LoVo (cell line): ENCODE data around the gene CDK10.
"Not testable (repeated sequence)": the region's sequence is repeated elsewhere in the genome, so short reads cannot be mapped to it uniquely, and the experiment has no call there.

Experiments used
- DNase-seq: peaks from one replicate; pipeline ENCODE4 v3.0.0-alpha.2; 2016; ENCODE audit warnings: low spot score

Gene CDK10

DNA sequence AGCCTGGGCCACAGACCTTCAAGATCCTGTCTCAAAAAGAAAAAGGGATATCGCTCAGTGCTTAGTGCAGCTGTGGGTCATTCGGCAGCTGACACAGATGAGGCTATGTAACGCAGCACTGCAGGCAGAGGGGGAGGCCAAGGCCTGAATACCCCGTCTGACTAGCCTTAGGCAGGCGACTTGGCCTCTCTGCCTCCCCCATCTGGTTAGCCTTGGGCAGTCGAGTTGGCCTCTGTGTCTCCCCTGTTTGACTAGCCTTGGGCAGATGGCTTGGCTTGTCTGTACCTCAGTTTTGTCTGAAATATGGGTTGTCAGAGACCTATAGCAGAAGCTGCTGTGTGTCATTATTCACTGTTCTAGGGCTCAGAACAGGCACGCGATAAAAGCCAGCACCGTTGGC is 18.9 kb upstream of the CDK10 start:
- DNase-seq, result no peak

DNA sequence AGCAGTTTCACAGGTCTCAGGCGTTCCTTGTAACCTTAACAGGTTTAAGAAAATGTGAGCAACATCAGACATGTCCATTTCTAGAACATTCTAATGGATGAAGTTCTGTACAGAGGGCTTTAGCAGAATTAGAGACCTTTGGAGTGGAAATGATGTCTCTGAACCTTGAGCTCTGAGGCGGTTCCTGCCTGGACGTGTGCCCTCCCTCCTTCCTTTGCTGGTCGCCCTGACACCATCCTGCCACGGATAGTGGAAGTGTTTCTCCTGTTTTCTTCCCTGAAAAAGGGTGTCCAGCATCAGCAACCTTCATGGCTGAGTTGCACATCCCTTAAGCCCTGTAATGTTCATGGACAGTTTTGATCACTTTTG is 17.7 kb upstream of the CDK10 start:
- DNase-seq, result no peak

DNA sequence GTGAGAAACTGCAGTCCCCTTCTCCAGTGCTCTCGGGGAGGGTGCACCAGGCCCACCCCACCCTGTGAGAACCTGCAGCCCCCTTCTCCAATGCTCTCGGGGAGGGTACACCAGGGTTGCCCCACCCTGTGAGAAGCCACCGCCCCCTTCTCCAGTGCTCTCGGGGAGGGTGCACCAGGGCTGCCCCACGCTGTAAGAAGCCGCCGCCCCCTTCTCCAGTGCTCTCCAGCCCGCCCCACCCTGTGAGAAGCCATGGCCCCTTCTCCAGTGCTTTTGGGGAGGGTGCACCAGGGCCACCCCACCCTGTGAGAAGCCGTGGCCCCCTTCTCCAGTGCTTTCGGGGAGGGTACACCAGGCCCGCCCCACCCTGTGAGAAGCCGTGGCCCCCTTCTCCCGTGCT is 16.7 kb upstream of the CDK10 start:
- no peak for DNase-seq

DNA sequence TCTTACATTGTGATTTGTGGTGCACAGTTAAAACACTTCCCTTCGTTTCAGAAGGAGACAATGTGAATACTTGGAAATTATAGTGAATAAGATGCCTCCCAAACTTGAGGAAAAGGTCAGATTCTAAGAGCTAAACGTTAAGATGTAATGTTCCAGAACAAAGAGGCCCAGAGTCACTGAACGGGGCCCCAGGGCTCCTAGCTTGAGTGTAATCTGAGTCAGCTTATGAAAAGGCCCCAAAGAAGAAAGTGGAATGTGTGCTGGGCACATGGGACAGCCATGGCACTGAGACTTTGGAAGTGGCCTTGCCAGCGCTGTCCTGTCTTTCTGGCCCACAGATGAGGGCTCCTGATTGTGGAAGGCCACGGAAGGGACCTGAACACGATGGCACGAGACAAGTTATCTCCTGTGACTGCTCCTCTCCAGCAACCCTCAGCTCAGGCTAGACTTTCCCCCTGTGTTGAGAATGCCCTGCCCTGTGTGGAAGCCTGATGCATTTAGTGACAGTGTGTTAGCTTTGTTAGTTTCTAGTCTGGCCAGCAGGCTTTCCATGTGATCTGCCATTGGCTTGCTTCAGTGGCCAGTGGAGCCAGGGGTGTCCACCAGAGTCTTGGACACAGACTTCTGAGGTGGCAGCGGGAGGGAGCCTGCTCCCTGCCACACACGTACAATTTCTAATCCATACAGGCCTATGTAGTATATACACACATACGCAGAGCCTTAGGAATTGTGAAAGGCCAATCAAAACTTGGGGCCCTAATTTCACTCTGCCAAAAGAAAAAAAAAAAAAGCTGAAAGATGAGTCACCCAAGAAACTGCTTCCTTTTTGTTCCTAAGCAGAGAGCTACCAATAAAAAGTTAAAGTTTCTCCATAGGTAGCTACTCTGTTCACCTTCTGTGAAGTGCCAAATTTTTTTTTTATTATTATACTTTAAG is 15.7 kb upstream of the CDK10 start:
- no peak for DNase-seq

DNA sequence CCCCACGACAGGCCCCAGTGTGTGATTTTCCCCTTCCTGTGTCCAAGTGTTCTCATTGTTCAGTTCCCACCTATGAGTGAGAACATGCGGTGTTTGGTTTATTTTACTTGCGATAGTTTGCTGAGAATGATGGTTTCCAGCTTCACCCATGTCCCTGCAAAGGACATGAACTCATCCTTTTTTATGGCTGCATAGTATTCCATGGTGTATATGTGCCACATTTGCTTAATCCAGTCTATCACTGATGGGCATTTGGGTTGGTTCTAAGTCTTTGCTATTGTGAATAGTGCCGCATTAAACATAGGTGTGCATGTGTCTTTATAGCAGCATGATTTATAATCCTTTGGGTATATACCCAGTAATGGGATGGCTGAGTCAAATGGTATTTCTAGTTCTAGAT is 14.9 kb upstream of the CDK10 start:
- not testable (repeated sequence) for DNase-seq

DNA sequence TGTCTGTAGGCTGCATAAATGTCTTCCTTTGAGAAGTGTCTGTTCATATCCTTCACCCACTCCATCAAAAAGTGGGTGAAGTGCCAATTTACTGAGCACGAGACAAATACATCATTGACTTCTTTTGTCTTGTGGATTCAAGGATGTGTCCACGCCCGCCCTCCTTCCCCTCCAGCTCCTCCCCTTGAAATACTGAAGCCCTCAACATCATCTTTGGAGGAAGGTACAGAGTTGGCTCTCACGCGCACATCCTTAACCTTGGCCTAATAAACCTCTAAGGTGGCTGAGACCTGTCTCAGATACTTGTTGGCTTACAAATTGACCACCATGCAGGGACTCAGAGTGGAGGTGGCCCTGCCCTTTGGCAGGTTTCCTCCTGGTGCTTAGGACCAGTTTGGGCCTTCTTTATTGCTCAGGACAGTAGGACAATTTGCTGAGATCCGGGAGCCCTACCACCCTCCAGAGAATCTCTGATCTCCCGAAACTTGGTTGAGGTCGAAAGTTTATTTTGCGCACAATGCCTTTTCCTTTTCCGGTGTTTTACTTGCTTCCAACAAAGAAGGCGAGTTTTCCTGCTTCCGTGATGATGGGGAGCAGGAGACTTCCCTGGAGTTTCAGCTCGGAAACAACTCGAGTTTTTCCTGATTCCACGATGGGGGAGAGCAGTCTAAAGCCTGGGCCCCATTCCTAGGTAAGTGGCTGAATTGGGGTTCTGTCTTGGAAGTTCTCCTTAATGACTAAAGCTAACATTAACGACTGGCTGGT is 14.1 kb upstream of the CDK10 start:
- DNase-seq, result no peak

DNA sequence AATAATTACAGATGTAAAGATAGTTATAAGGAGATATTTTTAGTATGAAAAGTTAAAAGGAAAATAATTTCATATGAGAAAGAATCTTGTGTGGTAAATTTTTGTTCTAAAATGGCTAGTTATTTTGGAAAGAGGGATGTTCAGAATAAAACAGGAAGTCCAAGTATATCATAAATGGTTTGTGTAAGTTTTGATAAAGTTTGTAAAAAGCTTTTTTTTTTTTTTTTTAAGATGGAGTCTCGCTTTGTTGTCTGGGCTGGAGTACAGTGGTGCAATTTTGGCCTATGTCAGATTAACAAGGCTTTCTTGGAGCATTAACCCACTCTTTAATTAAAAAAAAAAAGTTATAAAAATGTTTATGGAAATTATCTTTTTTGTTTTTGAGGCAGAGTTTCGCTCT is 8.2 kb upstream of the CDK10 start:
- no peak for DNase-seq

DNA sequence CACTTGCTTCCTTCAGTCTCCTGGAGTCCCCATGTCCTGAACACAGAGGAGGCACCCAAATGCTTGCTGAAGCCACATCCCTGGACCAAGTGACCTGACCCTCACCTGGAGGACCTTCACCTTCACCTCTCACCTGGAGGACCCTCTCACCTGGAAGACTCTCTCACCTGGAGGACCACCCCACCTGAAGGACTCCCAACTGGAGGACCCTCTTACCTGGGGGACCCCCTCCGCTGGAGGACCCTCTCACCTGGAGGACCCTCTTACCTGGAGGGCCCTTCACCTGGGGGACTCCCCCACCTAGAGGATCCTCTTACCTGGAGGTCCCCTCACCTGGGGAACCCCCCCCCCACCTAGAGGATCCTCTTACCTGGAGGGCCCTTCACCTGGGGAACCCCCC is 573 bp upstream of the CDK10 start:
- DNase-seq, result no peak

DNA sequence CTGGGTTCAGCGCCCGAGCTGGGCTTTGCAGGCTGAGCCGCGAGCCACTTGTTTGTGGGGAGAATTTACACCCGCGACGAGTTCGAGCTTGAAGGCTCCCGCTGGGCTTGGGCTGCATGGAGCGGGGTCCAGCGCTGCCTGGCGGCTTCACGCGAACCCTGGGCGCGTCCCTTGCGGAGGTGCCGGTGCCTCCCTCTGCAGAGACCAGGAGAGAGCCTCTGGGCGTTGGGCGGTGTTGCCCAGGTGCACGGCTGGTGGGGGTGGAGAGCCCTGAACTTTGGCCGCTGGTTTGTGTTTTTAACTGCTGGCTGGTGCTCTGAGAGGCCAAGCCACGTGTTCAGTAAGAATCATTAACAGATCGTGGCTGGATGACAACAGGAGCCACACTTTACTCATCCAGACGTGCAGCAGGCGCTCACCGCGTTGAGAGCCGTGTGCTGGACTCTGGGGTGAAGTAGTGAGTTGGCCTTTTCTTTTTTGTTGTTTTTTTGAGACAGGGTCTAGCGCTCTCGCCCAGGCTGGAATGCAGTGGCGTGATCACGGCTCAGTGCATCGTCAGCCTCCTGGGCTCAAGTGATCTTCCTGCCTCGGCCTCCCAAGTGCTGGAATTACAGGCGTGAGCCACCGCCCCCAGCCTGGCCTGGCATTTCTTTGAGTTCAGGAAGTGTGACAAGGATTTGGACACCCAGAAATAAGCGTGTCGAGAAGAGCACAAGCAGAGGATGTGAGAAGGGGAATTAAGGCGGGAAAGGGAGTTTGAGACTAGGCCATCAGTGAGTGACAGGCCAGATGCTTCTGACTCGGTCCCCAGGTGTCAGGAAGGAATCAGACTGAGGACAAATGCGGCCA is 827 bp downstream of the CDK10 start:
- DNase-seq, result peak; percentile 78

DNA sequence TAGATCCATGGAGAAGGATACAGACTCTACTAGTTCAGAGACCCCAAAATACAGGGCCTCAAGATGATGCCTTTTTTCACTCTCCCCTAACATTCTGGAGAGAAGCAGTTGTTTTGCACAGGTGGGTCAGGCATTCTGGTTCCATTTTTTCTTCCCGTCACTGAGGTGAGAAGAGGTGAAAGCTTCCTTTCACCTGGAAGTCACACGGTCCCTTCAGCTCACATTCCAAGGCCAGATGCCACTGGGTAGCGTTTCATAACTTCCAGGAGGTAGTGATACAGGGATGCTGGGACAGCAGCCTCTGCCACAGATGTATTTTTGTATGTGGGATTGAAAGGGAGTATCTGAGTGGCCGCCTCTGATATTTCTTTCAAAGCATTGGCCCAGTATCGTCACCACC is 1.9 kb downstream of the CDK10 start:
- DNase-seq, result no peak

DNA sequence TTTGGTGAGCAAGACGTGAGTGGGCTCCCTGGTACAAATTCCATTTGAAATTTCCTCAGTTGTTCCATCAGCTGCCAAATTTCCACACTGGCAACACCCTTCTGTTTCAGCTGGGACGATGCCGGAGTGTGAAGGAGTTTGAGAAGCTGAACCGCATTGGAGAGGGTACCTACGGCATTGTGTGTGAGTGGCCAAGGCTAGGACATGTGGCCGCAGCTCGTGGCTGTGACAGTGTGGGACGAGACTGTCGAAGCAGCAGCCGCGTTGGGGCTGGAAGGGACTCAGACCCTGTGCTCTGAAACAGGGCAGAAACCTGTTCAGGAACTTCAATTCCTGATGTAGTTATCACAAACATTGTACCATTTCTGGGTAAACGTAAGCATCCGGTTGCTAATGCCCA is 2.7 kb downstream of the CDK10 start:
- no peak for DNase-seq

DNA sequence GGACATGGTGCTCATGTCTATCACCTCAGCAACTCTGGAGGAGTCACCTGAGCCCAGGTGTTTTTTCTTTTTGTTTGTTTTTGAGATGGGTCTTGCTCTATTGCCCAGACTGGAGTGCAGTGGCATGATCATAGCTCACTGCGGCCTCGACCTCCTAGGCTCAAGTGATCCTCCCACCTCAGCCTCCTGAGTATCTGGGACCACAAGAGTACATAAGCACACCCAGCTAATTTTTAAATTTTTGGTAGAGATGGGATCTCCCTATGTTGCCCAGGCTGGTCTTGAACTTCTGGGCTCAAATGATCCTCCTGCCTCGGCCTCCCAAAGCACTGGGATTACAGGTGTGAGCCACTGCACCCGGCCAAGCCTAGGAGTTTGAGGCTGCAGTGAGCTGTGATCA is 3.1 kb downstream of the CDK10 start:
- DNase-seq, result not testable (repeated sequence)

DNA sequence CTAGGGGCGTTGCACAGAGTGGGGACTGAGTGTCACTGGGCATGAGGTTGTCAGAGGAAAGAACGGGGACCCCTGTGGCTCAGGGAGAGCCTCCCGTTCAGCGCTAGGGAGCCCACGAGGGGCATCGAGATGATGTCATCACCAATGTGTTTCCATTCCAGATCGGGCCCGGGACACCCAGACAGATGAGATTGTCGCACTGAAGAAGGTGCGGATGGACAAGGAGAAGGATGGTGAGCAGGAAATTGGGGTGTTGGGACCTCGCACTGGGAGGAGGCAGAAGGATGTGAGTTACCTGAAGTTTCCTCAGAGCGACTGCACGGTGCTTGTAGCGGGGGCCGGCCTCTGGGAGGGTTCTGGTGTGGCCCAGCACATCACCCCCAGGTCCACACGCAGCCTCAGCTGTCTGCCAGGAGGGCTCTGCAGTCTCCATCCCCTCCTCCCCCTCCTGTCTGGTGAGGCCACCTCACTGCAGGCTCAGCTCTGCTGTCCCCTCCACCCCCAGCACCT is 4.0 kb downstream of the CDK10 start:
- DNase-seq, result no peak

DNA sequence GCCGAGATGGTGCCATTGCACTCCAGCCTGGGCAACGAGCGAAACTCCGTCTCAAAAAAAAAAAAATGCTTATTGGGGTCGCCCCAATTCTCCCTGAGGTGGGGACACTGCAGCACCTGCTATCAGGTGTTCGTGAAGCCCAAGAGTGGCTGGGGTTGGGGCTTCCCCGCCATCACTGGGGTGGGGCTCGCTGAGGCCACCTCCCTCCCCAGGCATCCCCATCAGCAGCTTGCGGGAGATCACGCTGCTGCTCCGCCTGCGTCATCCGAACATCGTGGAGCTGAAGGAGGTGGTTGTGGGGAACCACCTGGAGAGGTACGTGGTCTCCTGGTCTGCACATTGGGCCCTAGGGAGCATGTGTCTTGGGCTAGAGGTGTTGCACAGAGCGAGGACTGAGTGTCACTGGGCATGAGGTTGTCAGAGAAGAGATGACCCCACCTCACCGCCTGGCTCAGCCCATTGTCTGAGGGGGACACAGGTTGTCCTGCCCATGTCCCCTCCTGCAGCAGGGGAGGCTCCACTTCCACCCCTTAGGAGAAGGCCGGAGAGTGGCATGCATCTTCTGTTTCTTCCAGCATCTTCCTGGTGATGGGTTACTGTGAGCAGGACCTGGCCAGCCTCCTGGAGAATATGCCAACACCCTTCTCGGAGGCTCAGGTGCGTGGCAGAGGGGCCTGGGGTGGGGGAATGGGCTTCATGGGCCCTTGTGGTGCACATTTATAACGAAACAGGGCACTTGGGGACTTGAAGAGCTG is 4.9 kb downstream of the CDK10 start:
- no peak for DNase-seq

DNA sequence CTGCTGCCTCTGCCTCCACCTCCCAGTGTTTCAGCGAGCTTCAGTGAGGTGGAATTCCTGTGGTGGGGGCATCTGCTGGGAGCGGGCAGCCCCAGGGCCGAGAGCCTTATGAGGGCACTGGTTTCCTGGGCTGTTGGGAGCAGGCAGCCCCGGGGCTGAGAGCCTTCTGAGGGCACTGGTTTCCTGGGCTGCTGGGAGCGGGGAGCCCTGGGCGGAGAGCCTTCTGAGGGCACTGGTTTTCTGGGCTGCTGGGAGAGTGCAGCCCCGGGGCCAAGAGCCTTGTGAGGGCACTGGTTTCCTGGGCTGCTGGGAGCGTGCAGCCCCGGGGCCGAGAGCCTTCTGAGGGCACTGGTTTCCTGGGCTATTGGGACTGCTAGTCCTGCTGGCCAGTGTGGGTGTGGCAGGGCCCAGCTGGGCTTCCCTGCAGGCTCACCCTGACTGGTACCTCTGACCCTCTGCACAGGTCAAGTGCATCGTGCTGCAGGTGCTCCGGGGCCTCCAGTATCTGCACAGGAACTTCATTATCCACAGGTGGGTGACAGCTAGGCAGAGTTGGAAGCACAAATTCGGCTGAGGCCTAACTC is 5.6 kb downstream of the CDK10 start:
- no peak for DNase-seq

DNA sequence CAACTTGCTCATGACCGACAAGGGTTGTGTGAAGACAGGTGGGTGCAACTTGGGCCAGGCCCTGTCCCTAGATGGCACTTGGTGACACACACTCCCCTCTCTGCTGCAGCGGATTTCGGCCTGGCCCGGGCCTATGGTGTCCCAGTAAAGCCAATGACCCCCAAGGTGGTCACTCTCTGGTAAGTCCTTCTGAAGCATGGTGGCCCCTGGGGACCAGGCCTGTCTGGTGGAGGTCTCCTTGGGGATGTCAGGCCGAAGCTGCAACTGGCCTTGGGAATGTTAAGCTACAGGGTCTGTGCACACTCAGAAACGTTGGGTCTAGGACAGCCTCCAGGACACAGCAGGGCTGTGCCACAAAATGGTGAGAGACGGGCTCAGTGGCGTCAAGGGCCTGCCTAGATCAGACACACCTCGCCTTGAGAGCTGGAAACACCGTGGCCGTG is 6.8 kb downstream of the CDK10 start:
- no peak for DNase-seq

DNA sequence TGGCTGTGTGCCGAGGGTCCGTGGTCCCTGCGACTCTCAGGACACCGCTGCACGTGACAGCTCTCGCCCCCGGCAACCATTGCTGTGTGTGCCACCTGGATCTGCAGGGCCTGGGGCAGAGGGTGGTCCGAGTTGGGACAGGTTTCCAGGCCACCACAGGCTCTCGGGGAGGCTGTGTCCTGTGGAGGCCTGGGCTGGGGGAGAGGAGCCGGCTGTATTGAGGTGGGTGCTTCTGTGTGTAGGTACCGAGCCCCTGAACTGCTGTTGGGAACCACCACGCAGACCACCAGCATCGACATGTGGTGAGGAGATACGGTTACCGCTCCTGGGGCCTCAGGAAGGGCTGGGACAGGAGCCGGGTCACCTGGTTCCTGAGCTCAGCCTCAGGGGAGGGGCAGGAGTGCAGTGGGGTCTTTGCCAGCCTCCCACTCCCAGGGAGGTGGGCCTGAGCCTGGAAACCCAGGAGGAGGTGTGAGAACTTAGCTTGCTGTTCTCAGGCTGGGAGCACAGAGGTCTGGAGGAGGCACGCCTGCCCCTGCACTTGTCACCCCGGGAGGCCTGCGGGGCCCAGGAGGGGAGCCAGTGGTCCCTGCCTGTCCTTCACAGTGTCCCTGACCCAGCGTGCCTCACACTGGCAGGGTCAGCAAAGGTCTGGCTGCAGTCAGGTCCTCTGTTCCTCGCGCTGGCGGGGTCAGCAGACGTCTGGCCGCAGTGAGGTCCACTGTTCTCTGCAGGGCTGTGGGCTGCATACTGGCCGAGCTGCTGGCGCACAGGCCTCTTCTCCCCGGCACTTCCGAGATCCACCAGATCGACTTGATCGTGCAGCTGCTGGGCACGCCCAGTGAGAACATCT is 7.7 kb downstream of the CDK10 start:
- DNase-seq, result no peak

DNA sequence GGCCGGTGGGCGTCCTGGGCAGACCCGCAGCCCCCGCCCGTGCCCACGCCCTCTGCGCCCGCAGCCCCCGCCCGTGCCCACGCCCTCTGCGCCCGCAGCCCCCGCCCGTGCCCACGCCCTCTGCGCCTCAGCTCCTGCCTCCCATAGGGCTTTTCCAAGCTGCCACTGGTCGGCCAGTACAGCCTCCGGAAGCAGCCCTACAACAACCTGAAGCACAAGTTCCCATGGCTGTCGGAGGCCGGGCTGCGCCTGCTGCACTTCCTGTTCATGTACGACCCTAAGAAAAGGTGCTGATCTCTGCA is 8.2 kb downstream of the CDK10 start:
- DNase-seq, result not testable (repeated sequence)

DNA sequence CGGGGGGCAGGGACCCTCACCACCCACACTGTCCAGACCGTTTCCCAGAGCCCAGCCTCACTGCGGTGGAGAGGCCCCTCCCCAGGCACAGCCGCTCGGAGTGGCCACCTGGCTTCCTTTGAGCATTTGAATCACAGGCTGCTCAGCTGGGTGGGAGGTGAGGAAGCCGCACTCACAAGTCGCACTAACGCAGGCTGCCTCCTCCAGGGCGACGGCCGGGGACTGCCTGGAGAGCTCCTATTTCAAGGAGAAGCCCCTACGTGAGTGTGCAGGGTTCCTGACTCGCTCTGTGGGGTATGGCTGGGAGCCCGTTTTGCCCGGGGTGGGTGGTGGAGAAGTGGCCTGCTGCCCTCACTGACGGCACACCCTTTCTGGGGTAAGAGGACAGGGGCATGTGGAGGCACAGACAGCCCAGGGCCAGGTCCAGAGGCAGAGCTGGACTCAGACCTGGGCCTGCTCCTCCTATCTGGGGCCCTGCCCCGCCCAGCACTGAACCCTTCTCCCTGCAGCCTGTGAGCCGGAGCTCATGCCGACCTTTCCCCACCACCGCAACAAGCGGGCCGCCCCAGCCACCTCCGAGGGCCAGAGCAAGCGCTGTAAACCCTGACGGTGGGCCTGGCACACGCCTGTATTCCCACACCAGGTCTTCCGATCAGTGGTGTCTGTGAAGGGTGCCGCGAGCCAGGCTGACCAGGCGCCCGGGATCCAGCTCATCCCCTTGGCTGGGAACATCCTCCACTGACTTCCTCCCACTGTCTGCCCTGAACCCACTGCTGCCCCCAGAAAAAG is 8.8 kb downstream of the CDK10 start:
- no peak for DNase-seq
